MM.1S (cell line): ENCODE results near the gene NOP14.
A peak's percentile ranks its signal among the peaks of the same experiment; 100 is the strongest.
"Not testable (repeated sequence)": the region's sequence is repeated elsewhere in the genome, so short reads cannot be mapped to it uniquely, and the experiment has no call there.

Source experiments
- DNase-seq: peaks from one replicate; pipeline ENCODE4 v3.0.0-alpha.2; 2015
- H2AFZ ChIP-seq: fragments of 300-600 bp; sonication (generic); 2 replicates; pipeline ENCODE4 v1.6.0; 2016; ENCODE audit warnings: antibody characterized with exemption, low read length
- H3F3A ChIP-seq: fragments of 300-600 bp; sonication (generic); 2 replicates; pipeline ENCODE4 v1.6.1; 2016; ENCODE audit warnings: mild to moderate bottlenecking, antibody characterized with exemption, low read length, moderate library complexity, mixed read lengths; ENCODE audit not compliant: insufficient read depth
- H3K27ac ChIP-seq: fragments of 300-600 bp; sonication (generic); 2 replicates; pipeline ENCODE4 v1.5.1; 2016; ENCODE audit warnings: mild to moderate bottlenecking, low read length
- H3K27me3 ChIP-seq: fragments of 300-600 bp; sonication (generic); replicated peaks from 2 replicates; pipeline ENCODE4 v1.6.0; 2016; ENCODE audit warnings: low read length; ENCODE audit not compliant: insufficient read depth
- H3K36me3 ChIP-seq: fragments of 300-600 bp; sonication (generic); replicated peaks from 2 replicates; pipeline ENCODE4 v1.6.1; 2016; ENCODE audit warnings: mild to moderate bottlenecking, low read length, mixed read lengths; ENCODE audit not compliant: insufficient read depth
- H3K4me1 ChIP-seq: fragments of 300-600 bp; sonication (generic); 2 replicates; pipeline ENCODE4 v1.6.1; 2016; ENCODE audit warnings: low read length, mixed read lengths
- H3K4me2 ChIP-seq: fragments of 300-600 bp; sonication (generic); 2 replicates; pipeline ENCODE4 v1.6.0; 2016; ENCODE audit warnings: low read depth, low read length
- H3K4me3 ChIP-seq: fragments of 300-600 bp; sonication (generic); 2 replicates; pipeline ENCODE4 v1.5.1; 2016; ENCODE audit warnings: low read length, mixed read lengths
- H3K79me2 ChIP-seq: fragments of 300-600 bp; sonication (generic); 2 replicates; pipeline ENCODE4 v1.6.1; 2016; ENCODE audit warnings: mixed run types, low read length, mixed read lengths
- H3K9ac ChIP-seq: fragments of 300-600 bp; sonication (generic); 2 replicates; pipeline ENCODE4 v1.6.1; 2016; ENCODE audit warnings: low read length, mixed read lengths
- H3K9me2 ChIP-seq: fragments of 300-600 bp; sonication (generic); replicated peaks from 2 replicates; pipeline ENCODE4 v1.6.1; 2016; ENCODE audit warnings: mild to moderate bottlenecking, low read length, mixed read lengths; ENCODE audit not compliant: insufficient read depth
- H3K9me3 ChIP-seq: fragments of 300-600 bp; sonication (generic); replicated peaks from 2 replicates; pipeline ENCODE4 v1.6.1; 2016; ENCODE audit warnings: mild to moderate bottlenecking, low read length, mixed read lengths; ENCODE audit not compliant: insufficient read depth
- H4K20me1 ChIP-seq: fragments of 300-600 bp; sonication (generic); 2 replicates; pipeline ENCODE4 v1.6.1; 2016; ENCODE audit warnings: mild to moderate bottlenecking, low read length, moderate library complexity, mixed read lengths; ENCODE audit not compliant: insufficient read depth
- EZH2 ChIP-seq: fragments of 300-600 bp; sonication (generic); optimal IDR thresholded peaks from 2 replicates; pipeline ENCODE3; 2017; ENCODE audit warnings: low read depth, mild to moderate bottlenecking, antibody characterized with exemption, low read length, mixed read lengths
- EZH2phosphoT487 ChIP-seq: fragments of 300-600 bp; sonication (generic); IDR thresholded peaks from 2 replicates; pipeline ENCODE4 v1.6.1; 2018; ENCODE audit warnings: antibody characterized with exemption, low read length
- TF ChIP-seq, protein P1 (sequence below): fragments of 300-600 bp; sonication (generic); IDR thresholded peaks from 2 replicates; pipeline ENCODE4 v1.5.1; 2016; ENCODE audit warnings: antibody characterized with exemption, low read length, mixed read lengths

NOP14 gene

DNA sequence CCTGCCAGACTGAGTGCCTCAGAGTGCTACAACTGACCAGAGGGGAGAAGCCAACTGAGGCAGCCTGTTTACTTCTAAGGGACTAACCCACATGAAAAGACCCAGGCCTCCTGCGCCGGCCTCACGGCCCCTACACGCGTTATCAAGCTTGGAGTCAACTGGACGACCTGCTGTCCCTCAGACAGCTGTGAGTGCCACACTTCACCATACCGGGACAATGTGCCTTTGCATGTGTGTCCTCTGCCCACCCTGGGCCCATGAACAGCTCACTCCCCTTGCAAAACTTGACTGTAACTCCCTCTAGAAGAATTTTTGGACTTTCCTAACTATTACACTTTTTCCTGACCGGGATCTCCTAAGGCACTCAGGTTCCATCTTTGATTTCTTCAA lies 1.8 kb downstream of the NOP14 start:
- TF ChIP-seq, protein P1, sequence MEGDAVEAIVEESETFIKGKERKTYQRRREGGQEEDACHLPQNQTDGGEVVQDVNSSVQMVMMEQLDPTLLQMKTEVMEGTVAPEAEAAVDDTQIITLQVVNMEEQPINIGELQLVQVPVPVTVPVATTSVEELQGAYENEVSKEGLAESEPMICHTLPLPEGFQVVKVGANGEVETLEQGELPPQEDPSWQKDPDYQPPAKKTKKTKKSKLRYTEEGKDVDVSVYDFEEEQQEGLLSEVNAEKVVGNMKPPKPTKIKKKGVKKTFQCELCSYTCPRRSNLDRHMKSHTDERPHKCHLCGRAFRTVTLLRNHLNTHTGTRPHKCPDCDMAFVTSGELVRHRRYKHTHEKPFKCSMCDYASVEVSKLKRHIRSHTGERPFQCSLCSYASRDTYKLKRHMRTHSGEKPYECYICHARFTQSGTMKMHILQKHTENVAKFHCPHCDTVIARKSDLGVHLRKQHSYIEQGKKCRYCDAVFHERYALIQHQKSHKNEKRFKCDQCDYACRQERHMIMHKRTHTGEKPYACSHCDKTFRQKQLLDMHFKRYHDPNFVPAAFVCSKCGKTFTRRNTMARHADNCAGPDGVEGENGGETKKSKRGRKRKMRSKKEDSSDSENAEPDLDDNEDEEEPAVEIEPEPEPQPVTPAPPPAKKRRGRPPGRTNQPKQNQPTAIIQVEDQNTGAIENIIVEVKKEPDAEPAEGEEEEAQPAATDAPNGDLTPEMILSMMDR = no peak
- no peak for TF ChIP-seq EZH2
- no peak for TF ChIP-seq EZH2phosphoT487

DNA sequence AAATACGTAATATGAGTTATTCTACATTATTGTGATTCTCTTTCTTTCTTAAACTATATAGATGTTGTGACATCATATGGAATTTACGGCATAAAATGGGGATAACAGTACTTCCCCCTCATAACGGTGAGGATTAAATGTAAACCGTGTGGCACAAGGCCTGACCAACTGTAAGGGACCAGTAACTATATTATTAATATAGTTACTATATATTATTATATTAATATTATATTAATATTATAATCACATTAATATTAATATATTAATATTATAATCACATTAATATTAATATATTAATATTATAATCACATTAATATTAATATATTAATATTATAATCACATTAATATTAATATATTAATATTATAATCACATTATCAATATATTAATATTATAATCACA lies 2.8 kb downstream of the NOP14 start:
- not testable (repeated sequence) for H3K27ac ChIP-seq, H3K9ac ChIP-seq, H3K4me1 ChIP-seq, H3K9me2 ChIP-seq, H3K9me3 ChIP-seq, DNase-seq, H3K4me3 ChIP-seq, H3K27me3 ChIP-seq, H2AFZ ChIP-seq, H3K4me2 ChIP-seq
- H3F3A ChIP-seq = peaks cover 25% of the 10 kb centered on the region
- peaks cover 22% of the 10 kb centered on the region for H3K36me3 ChIP-seq
- peaks cover 28% of the 10 kb centered on the region for H4K20me1 ChIP-seq
- peaks cover 66% of the 10 kb centered on the region for H3K79me2 ChIP-seq

More for the DNA sequence above, 1.8 kb downstream of the NOP14 start:
- Histone ChIP-seq H3K9me2 (no peaks in the 10 kb centered on the region), H2AFZ (no peak overlapping the region), H3K4me2 (peak overlapping the region; percentile 89), H3K27ac (0 out of 2 replicates have a peak overlapping the region, but pooled peaks have one; percentile 15), H3K4me3 (peak overlapping the region; percentile 84), H3K79me2 (peaks cover 57% of the 10 kb centered on the region), H3F3A (peaks cover 16% of the 10 kb centered on the region), H3K4me1 (peaks cover 3% of the 10 kb centered on the region), H3K27me3 (no peaks in the 10 kb centered on the region), H3K9ac (peak overlapping the region; percentile 93; the same call in 1 of the 2 replicates), H4K20me1 (peaks cover 24% of the 10 kb centered on the region), H3K9me3 (no peaks in the 10 kb centered on the region), H3K36me3 (peaks cover 13% of the 10 kb centered on the region)
- no peak for DNase-seq

DNA sequence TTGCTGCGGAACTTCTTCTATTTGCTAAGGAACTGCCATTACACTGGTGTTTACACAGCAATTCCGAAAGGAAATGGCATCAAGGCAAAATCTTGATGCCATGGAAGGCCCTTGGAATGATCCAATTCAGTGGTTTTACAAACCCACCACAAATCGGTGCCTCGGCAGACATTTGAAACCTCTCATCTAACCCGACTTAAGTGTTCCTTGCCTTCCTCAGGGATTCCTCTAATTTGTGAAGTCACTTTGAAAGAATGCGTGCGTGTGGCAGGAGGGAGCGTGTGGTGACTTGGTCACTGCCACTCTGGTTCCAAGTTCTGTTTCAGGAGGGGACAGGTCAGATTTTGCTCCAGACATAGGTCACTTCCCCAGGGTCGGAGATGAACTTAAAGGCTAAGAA lies 4.8 kb downstream of the NOP14 start:
- no peak for DNase-seq
- peaks cover 29% of the 10 kb centered on the region for H4K20me1 ChIP-seq
- TF ChIP-seq EZH2 (no peak), EZH2phosphoT487 (no peak)
- TF ChIP-seq, protein P1 = no peak
- H3K9me3 ChIP-seq = no peaks in the 10 kb centered on the region
- no peak overlapping the region for H3K4me2 ChIP-seq
- H3F3A ChIP-seq = peaks cover 36% of the 10 kb centered on the region
- H3K79me2 ChIP-seq = peaks cover 70% of the 10 kb centered on the region
- H2AFZ ChIP-seq = no peak overlapping the region
- no peak overlapping the region for H3K4me3 ChIP-seq
- no peak overlapping the region for H3K9ac ChIP-seq
- no peak overlapping the region for H3K27ac ChIP-seq
- H3K27me3 ChIP-seq = no peaks in the 10 kb centered on the region
- peaks cover 22% of the 10 kb centered on the region for H3K36me3 ChIP-seq
- no peaks in the 10 kb centered on the region for H3K9me2 ChIP-seq
- H3K4me1 ChIP-seq = no peaks in the 10 kb centered on the region; the same call in 1 of the 2 replicates

DNA sequence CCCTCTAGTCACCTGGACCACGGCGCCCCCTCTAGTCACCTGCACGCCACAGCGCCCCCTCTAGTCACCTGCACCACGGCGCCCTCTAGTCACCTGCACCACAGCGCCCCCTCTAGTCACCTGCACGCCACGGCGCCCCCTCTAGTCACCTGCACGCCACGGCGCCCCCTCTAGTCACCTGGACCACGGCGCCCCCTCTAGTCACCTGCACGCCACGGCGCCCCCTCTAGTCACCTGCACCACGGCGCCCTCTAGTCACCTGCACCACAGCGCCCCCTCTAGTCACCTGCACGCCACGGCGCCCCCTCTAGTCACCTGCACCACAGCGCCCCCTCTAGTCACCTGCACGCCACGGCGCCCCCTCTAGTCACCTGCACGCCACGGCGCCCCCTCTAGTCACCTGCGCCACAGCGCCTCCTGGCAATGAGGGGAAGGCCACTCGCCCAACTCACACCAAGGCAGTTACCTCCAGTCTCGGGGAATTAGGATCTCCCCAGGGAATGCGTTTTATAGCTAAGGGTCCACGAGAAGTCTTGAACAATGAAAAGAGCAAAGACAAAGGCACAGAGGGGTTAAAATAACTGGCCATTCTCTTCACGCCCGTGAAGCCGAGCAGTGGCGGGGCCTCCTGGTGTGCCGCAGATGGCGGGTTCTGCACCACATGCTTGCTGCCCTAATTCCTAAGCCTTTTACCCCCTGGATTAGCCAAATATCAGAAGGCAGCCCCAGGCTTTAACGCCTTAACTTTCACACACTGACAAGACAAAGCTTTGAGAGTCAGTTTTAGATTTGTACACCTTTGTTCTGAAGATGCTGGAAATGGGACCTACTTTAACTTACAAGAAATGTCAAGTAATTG lies 7.8 kb downstream of the NOP14 start:
- H3K36me3 ChIP-seq = peaks cover 25% of the 10 kb centered on the region
- DNase-seq = not testable (repeated sequence)

More for the DNA sequence above, 7.8 kb downstream of the NOP14 start:
- not testable (repeated sequence) for H3K27me3 ChIP-seq, H2AFZ ChIP-seq, H3K27ac ChIP-seq, H3K4me3 ChIP-seq, H3K4me1 ChIP-seq, H3K4me2 ChIP-seq, H3K9ac ChIP-seq, H3K9me2 ChIP-seq, H3K9me3 ChIP-seq
- Histone ChIP-seq H3K79me2 (peaks cover 50% of the 10 kb centered on the region), H4K20me1 (peaks cover 25% of the 10 kb centered on the region), H3F3A (peaks cover 25% of the 10 kb centered on the region)
- TF ChIP-seq, protein P1 = peak; percentile 77
